GM21528 (cell line): ENCODE data around the gene FCGR3B.
A peak's percentile ranks its signal among the peaks of the same experiment; 100 is the strongest.
"Not testable (repeated sequence)": the region's sequence is repeated elsewhere in the genome, so short reads cannot be mapped to it uniquely, and the experiment has no call there.

Experiments used
- ATAC-seq: cut with Tn5 transposase; IDR thresholded peaks from one replicate; pipeline ENCODE4 v1.9.1; 2021; ENCODE audit warnings: mild to moderate bottlenecking, moderate library complexity; ENCODE audit not compliant: unreplicated experiment, low FRiP score

The FCGR3B gene

DNA sequence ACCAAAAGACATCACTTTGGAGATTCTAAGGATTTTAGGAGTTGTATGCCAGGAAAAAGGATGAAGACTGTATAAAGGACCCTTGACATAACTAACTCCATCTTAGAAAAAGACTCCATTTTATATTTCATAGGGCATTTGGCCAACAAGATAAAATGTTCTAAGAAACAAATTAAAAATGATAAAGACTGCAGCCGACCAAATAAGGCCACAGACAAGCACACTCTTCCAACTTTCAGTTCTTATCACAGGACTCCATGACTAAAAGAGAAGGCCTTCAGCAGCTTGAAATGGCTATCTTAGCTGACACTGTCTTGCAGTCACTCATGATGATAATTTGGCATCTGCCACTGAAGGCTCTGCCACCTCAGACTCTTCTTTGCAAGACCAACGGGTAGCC, 8.2 kb upstream of the FCGR3B start:
- not testable (repeated sequence) for ATAC-seq

DNA sequence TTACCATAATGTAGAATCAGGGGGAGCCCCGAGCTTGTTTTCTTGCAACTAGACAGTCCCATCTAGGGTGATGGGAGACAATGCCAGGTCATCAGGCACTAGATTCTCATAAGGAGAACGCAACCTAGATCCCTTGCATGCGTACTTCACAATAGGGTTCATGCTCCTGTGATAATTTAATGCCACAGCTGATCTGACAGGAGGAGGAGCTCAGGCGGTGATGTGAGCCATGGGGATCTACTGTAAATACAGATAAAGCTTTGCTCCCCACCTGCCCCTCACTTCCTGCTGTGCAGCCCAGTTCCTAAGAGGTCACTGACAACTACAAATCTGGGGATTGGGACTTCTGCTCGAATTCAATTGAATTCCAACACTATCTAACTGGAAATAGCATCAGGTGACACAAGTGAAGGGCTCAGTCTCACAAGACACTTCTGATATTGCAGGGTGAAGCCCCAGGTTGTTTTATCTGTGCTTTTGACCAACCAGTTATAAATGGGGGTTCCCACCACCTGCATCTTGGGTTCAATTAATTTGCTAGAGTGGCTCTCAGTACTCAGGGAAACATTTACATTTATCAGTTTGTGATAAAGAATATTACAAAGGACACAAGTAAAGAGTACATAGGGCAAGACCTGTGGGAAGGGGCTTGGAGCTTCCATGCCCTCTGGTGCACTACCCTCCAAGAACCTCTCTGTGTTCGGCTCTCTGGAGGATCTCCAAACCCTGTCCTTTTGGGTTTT, 7.4 kb upstream of the FCGR3B start:
- ATAC-seq, result not testable (repeated sequence)

DNA sequence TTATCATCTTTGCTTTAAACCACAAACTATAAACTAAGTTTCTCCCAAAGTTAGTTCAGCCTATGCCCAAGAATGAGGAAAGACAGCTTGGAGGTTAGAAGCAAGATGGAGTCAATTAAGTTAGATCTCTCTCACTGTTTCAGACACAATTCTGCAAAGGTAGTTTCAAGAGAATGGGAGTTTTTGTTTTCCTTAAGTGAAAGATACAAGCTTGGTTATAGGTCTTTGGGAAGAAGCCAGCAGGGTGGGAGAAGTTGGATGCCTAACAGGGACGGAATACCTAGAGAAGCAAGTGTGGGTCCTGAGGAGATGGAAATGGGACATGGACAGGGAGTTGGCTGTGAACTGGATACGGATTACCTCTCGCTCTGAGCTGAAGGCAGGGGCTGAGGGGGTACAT, 6.0 kb upstream of the FCGR3B start:
- not testable (repeated sequence) for ATAC-seq

DNA sequence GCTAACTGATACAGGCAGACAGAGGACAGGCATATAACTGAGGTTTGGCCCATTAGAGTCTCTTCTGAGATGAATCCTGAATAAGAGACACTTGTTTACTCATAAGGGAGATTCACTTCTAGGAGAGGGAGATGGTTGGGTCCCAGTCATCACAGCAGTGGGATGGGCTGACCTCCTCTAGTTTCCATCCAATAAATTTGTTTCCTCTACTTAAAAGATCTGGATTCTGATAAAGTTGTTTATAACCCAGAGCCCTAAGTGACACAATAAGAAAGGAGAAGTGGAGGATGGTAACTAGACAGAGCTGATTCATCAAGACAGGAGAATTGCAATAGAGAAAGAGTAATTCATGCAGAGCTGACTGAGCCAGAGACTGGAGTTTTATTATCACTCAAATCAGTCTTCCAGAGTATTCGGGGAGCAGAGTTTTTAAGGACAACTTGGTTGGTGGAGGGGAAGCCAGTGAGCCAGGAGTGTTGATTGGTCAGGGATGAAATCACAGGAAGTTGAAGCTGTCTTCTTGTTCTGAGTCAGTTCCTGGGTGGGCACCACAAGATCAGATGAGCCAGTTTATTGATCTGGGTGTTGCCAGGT, 5.3 kb upstream of the FCGR3B start:
- not testable (repeated sequence) for ATAC-seq

DNA sequence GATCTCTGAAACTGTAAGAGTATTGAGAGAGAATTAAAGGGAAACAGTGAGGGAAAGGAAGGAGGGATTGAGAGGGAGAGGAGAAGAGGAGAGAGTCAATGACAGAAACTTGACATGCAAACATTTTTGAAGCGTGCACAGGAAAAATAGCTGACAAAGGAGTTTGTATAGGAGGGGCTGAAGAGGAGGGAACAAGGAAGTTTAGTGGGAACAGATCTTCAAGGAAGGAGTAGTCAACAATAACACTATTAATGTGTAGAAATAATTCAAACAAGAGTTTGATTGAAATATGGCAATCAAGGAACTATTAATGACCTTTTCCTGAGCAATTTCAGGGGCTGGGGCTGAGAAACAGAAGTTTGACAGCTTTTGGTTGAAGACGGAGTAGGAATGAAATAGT, 4.0 kb upstream of the FCGR3B start:
- ATAC-seq, result not testable (repeated sequence)

DNA sequence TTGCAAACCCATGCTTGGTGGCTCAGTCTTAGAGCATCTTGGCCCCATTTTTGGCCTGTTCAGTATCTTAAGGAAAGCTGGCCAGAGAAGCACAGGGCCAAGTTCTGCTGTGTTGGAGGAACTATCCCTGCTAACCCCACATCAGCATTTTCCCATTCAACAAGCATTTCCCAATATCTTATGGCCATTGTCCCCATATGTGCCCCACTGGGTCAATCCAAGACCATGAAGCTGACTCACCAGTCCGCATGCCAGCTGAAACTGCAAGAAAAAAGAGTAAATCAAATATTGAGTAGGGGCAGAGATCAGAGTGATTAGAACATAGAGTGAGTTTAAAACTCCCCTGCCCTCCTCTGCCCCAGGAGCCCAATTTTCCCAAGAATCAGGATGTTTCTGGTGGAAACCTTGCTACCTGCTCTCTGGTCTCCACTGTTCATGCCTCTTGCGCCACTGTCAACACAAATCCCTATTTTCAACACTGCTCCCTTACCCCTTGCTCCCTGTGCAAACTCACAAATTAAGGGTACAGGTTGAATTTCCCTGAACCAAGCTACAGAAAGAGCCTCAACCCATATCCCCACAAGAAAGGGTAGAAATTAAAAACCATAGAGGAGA, 741 bp downstream of the FCGR3B start:
- ATAC-seq, result not testable (repeated sequence)

DNA sequence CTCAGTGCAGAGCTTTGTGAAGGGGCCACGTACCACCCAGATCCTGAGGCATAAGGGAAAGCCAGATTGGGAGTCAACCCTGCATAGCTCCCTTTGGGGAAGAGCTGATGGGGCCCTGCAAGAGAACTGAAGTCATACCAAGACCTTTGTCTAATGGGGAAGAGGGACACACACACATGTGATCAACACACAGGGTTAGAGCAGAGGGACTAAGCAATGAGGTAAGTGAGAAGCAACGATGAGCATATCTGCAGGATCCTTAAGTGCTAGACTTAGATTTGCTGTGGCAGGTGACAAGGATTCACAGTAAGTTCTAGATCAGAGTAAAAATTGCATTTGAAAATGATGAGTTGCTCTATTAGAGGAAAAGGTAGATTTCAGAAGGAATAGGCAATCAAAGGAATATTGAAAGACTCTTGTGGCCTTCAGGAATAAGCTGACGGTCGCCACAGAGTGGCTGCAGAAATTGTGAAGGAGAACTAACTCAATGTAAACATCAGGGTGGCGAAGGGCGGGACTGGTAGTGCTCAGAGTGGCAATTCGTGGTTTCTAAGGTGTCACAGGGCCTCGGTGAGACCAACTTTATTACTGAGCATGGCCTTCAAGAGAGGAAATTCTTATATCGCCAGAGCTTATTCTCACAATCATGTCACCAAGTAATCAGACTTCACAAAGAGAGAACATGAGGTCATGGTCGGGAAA, 4.4 kb downstream of the FCGR3B start:
- not testable (repeated sequence) for ATAC-seq

DNA sequence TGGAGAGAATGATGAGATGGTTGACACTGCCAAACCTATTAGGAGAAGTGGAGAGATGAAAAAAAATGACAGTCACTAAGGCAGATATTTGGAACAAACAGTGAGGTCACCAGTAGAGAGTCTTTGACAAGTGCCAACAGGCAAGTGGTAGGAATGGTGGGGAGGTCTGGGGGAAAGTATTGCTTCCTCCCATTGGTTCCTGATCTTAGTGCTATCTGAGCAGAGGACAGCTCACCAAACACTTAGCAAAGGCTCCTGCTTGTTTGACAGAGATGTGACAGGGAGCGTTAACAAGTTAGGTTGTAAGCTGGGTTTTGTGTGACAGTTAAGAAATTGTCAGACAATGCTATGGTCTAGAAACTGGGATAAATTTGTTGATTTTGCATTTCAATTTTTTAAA, 6.4 kb downstream of the FCGR3B start:
- not testable (repeated sequence) for ATAC-seq

DNA sequence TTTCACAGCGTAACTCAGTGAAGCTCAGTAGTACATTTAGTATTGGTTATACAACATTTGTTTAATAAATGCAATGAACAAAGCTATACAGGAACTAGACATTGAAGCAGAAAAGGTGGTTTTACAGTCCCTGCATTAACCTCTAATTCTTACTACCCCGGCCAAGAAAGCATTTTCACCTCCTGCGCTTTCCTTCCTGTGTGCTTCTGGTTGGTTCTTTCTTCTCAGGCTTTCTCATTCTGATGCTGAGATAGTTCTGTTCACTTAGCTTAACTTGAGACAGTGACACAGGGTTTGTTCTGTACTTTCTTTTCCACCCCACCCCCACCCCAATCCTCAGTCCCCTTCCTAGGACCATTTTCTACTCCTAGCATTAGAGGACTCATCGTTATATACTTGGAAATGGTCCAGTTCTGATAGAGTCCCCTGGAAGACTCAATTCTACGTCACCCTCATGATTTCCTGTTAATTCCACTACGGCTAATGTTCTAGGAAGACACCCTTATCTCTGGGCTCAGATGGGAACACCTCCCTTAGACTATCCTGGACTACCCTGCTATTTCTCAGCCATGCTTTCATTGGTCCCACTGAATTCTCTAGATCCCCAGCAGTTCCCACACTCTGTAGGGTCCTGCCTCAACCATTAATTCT, 7.5 kb downstream of the FCGR3B start:
- peak; percentile 39 for ATAC-seq

DNA sequence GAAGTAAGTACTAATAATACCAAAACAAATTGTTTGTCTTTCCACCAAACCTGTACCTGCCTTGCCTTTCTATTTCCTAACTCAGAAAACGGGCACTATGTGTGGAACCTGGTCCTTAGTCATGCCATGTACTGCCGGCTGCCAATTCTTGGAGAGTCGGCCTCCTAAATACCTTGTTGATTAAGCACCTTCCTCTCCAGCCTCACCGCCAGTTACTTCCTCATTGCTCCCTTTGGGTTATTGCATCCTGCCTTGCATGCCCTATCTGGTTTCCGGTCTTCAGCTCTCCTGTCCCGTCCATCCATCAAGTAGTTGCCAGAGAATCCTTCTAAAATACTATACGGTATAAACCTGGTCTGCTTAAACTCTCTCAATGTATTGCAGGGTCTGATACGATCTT, 8.9 kb downstream of the FCGR3B start:
- ATAC-seq, result peak; percentile 31

DNA sequence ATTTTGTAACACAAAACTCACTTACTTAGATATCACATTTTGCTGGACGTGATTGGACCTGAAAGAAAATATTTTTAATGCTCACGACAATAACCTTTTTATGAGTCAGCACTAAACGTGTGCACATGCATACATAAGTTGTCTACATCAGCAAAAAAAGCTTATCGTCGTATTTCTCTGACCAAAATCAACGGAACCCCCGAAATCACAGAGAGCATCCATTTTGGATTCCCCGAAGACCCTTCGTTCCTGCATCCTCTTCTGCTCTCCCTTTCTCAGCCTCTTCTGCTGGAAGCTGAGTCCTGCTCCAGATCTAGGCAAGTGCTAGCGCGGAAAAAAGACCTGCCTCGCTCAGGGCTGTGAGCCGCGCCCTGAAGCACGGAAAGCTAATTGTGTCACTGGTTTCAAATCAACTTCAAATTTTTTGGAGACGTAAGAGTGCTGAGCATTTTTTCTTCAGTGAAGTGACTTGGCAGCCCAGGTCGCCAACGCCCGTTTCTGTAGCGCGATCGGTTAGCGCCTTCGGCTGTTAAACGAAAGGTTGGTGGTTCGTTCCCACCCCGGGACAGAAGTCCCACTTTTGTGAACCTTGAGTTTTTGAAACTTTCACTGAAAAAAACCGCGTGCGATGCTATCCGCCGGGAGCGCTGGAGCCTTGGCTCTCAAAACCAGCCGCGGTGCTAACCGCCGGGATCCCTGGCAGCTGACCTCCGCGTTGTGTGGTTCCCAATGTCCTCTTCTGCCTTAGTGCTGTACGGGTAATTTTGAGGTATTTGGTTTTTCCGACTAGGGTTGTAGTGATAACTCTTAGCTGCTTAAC, 9.6 kb downstream of the FCGR3B start:
- peak; percentile 58 for ATAC-seq

DNA sequence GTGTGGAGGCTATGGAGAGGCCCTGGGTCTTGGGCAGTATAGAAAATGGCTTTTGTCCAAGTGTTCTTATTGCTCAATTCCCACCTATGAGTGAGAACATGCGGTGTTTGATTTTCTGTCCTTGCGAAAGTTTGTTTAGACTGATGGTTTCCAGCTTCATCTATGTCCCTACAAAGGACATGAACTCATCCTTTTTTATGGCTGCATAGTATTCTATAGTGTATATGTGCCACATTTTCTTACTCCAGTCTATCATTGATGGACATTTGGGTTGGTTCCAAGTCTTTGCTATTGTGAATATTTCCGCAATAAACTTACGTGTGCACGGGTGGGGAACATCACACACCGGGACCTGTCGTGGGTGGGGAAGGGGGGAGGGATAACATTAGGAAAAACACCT, 10.6 kb downstream of the FCGR3B start:
- not testable (repeated sequence) for ATAC-seq

DNA sequence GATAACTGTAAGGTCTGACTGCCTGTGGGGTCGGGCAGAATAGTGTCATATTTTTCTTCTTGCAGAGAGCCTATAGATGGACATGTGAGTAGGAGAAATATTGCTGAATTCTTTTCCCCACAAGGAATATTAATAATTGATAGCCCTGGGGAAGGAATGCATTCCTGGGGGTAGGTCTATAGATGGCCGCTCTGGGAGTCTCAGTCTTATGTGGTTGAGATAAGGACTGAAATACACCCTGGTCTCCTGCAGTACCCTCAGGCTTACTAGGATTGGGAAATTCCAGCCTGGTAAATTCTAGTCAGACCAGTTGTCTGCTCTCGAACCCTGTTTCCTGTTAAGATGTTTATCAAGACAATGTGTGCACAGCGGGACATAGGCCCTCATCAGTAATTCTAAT, 12.5 kb downstream of the FCGR3B start:
- ATAC-seq, result not testable (repeated sequence)

DNA sequence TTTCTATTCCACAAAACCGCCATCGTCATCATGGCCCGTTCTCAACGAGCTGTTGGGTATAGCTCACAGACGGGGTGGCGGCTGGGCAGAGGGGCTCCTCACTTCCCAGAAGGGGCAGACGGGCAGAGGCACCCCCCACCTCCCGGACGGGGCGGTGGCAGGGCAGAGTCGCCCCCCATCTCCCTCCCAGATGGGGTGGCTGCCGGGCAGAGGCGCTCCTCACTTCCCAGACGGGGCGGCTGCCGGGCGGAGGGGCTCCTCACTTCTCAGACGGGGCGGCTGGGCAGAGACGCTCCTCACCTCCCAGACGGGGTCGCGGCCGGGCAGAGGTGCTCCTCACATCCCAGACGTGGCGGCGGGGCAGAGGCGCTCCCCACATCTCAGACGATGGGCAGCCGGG, 14.6 kb downstream of the FCGR3B start:
- not testable (repeated sequence) for ATAC-seq

DNA sequence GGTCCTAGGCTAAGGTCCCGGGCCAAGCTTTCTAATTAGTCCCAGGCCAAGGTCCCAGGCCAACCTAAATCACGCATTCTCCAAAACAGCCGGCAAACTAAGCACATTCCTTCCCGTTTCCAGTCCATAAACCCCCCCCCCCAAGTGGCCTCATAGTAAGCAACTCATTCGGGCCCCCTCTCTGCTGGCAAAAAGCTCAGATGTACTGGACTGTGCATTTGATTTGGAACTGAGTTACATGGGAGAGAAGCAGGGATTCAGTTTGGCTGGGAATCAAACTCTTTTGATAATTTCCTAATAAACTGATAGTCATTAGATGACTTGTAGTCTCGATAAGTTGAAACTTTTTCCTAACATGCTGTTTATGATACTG, 17.8 kb downstream of the FCGR3B start:
- not testable (repeated sequence) for ATAC-seq

DNA sequence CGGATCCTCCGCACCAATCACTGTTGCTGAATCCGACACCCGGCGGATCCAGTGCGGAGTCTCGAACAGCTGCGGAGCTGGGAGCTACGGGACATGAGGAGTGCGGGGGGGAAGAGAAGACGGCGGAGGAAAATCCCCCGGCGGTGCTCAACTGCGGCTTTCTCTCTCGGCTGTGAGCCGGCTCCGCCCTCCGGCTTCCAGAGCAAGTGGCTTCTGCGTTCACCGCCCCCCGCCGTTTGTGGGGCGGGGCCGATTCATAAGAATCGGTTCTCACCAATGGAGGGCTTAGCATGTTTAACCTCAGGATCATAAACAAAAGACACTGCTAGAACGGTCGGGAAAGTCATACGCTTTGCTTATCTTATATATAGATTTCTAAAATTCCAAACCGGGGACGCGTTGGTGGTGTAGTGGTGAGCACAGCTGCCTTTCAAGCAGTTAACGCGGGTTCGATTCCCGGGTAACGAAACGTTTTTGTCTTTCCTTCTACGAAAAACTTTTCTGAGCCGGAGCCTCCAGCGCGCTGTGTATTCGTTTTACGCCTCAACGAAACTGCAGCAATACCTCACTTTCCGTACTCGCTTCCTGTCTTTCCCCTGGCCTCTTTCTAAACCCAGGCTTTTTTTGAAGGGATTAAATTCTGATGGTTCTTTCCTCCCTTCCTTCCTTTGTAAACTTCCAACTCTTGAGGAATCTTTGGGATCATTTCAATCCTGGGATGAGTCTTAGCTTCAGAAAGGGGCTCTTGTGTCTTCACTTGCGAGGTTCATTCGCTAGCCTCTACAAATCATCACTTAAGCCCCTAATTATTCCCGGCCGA, 18.4 kb downstream of the FCGR3B start:
- ATAC-seq, result peak; percentile 82

DNA sequence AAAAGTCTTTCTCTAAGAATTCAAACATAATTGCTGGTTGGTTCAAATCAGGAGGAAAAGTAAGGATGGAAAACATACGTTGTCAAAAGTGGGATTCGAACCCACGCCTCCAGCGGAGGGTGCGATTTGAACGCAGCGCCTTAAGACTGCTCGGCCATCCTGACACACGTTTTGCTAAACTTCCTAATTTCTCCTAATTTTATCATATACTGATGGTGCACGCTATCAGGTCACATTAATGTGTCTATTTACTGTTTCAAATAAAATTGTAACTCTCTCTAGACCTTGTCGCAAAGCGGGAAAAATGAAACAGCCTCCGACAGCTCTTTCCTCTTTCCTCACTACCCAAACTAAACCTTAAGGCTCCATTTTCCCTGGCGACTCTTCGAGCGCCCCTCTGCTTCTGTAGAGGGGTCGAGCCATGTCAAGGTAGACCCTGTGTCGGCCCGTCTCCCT, 19.1 kb downstream of the FCGR3B start:
- not testable (repeated sequence) for ATAC-seq

DNA sequence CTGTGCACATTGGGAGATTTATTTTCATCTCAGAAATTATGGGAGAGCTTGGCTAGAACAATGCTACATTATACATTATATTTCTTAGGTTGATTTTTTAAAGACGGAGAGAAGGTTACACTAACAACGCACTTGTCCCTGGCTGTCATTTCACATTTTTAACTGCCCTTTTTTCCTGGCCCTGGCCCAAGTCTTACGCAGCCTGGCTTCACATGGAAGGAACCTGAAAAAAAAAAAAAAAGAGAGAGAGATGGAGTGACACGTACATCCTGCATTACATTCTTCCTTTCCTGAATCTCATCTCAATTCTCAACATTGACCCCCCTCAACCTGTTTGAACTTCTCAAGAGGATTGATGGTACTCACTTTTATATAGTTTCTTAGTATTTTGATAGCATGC, 20.8 kb downstream of the FCGR3B start:
- not testable (repeated sequence) for ATAC-seq
